ENCODE data around the gene APELA.

APELA gene

DNA sequence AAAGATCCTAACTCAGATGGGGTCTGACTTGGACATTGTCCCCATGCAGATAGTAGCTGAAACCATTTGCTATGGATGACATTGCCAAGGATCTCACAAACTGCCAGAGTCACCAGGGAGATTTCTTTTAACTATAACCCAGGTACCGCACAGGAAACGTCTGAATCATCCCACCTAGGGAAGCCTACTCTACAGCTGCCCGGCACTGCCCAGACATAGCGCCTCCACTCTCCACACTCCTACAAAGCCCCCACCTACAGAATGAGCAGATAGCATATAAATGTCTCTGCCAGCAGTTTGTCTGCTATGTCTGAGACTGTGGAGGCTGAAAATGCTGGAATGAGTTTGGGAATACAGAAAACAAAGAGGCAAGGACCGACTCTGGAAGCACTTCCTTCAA lies 68.2 kb downstream of the APELA start:
- POLR2A ChIA-PET: no interaction called here
- DNase-seq (ENCODE audit: extremely low spot score): no peak
- CTCF ChIA-PET: interaction anchor here (1.7 to 2.3 kb wide), 2 partner anchors 9 to 11 kb away, joined by 6 to 9 read pairs; no protein-coding TSS in a partner anchor
- TF ChIP-seq, protein P1, sequence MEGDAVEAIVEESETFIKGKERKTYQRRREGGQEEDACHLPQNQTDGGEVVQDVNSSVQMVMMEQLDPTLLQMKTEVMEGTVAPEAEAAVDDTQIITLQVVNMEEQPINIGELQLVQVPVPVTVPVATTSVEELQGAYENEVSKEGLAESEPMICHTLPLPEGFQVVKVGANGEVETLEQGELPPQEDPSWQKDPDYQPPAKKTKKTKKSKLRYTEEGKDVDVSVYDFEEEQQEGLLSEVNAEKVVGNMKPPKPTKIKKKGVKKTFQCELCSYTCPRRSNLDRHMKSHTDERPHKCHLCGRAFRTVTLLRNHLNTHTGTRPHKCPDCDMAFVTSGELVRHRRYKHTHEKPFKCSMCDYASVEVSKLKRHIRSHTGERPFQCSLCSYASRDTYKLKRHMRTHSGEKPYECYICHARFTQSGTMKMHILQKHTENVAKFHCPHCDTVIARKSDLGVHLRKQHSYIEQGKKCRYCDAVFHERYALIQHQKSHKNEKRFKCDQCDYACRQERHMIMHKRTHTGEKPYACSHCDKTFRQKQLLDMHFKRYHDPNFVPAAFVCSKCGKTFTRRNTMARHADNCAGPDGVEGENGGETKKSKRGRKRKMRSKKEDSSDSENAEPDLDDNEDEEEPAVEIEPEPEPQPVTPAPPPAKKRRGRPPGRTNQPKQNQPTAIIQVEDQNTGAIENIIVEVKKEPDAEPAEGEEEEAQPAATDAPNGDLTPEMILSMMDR (IDR thresholded peaks at IDR 0.05; ENCODE audit: control extremely low read depth, extremely low read depth, low read depth, missing control alignments): no peak

DNA sequence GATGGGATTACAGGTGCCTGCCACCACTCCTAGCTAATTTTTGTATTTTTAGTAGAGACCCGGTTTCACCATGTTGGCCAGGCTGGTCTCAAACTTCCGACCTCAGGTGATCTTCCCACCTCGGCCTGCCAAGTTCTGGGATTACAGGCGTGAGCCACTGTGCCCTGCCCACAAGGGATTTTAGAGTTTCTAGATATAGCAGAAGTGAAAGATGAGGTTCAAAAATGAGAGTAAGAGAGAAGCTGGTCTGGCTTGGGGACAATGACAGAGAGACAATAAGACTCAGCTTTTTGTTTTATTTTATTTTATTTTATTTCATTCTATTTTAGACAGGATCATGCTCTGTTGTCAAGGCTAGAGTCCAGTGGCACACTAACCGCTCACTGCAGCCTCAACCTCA lies 69.8 kb downstream of the APELA start:
- POLR2A ChIA-PET: no interaction called here
- DNase-seq (ENCODE audit: extremely low spot score): no peak
- CTCF ChIA-PET: interaction anchor here (1.2 to 6.8 kb wide), 3 partner anchors 9 to 164 kb away, joined by 3 to 98 read pairs (median 5); no protein-coding TSS in a partner anchor
- TF ChIP-seq, protein P1 (IDR thresholded peaks at IDR 0.05; ENCODE audit: control extremely low read depth, extremely low read depth, low read depth, missing control alignments): no peak

All from GM10248 (cell line).